Activated CD8-positive, alpha-beta memory T cell treated with anti-CD3 and anti-CD28 coated beads, Interleukin-2, amount 50 U/mL, for 48 hours (primary cell): ENCODE measurements around the gene CLCA4.
"Not testable (repeated sequence)": the region's sequence is repeated elsewhere in the genome, so short reads cannot be mapped to it uniquely, and the experiment has no call there.

Source experiments
- DNase-seq: peaks from one replicate; pipeline ENCODE4 v3.0.0-alpha.2; 2020

Gene CLCA4, protein sequence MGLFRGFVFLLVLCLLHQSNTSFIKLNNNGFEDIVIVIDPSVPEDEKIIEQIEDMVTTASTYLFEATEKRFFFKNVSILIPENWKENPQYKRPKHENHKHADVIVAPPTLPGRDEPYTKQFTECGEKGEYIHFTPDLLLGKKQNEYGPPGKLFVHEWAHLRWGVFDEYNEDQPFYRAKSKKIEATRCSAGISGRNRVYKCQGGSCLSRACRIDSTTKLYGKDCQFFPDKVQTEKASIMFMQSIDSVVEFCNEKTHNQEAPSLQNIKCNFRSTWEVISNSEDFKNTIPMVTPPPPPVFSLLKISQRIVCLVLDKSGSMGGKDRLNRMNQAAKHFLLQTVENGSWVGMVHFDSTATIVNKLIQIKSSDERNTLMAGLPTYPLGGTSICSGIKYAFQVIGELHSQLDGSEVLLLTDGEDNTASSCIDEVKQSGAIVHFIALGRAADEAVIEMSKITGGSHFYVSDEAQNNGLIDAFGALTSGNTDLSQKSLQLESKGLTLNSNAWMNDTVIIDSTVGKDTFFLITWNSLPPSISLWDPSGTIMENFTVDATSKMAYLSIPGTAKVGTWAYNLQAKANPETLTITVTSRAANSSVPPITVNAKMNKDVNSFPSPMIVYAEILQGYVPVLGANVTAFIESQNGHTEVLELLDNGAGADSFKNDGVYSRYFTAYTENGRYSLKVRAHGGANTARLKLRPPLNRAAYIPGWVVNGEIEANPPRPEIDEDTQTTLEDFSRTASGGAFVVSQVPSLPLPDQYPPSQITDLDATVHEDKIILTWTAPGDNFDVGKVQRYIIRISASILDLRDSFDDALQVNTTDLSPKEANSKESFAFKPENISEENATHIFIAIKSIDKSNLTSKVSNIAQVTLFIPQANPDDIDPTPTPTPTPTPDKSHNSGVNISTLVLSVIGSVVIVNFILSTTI

DNA sequence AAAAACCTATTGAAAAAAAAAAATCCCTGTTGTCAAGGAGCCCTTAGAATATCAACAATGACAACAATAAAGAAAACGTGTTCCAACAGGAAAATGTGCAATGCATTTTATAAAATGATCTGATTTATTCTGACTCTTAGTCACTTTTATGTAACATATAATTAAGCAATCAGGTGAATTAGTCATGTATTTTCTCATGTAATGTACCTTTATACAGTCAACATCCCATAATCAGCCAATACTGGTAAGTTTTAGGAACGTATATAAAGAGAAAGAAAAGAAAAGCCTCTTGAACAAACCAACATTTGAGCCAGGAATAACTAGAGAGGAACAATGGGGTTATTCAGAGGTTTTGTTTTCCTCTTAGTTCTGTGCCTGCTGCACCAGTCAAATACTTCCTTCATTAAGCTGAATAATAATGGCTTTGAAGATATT, at the start of gene CLCA4:
CLCA4 (plus strand) TSS at position 292 of the 435 bp plus-strand sequence; CDS start at position 334, 42 bp downstream.
- no peak for DNase-seq

DNA sequence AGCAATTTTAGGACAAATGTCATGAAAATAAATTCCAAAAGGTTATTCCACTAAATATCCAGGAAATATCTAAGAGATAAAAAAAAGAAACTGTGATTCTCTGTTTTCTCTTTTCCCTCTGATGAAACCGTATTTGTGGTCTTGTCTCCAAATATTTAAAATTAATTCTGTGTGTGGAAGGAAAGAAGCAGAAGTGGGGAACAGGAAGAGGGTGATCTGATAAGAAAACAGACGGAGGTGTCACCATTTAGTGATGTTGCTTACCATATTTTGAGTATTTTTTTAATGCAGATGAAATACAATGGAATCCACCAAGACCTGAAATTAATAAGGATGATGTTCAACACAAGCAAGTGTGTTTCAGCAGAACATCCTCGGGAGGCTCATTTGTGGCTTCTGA, 48.6 kb upstream of the CLCA4 start:
- no peak for DNase-seq

DNA sequence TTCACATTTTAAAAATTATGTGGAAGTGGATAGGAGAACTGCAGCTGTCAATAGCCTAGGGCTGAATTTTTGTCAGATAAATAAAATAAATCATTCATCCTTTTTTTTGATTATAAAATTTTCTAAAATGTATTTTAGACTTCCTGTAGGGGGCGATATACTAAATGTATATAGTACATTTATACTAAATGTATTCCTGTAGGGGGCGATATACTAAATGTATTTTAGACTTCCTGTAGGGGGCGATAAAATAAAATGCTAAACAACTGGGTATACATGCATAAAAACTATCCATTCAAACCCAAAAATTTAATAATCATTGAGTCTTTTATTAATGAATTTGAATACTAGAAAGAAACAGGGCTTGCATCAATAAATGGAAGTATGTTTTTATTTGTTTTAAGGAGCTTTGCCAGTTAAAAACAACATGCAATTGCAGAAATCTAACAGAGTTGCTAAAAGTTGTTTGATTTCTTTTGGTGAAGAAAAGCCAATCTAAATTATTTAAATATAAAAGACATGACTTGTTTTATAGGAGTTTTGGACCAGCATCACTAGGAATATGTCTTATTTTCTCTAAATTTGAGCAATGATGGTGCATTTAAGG, 46.8 kb upstream of the CLCA4 start:
- DNase-seq: no peak

DNA sequence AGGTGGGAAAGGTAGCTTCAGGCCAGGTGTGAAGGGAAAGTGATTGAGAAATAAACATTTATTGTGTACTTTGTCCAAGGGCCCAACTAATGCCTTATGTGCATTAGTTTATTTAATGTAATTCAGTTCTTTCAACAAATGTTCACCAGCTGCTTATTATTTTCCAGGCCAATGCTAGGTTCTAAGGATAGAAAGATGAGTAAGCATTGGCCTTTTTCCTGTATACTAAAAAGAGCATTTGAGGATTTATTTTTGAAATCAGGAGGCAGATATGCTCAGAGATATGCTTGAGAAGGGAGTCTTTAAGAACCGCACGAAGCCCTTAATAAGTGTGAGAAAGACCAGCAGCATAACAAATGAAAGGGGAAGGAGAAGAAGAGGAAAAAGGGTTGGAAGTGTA, 46.2 kb upstream of the CLCA4 start:
- no peak for DNase-seq

DNA sequence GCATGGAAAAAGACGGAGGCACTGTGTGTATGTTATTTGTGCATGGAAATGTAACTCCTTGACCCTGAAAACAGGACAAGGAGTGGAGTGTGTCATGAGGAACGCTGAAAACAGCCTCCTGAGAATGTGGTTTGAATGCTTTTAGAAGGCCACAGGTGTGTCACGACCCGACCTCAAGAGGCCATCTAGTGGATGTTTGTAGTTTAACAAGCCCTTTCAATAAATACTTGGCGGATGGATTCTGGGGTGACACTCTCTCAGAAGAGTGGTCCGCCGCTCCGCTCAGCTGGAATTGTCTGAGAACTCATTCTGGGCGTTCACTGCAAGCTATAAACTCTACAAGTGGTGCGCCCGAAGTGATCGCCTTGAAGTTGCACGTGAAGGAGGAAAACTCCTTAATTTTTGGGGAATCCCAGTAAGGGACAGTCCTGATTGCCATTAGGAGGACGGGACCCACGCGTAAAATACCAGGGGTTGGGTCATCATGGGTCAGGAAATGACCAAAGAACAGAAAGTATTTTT, 44.7 kb upstream of the CLCA4 start:
- not testable (repeated sequence) for DNase-seq

DNA sequence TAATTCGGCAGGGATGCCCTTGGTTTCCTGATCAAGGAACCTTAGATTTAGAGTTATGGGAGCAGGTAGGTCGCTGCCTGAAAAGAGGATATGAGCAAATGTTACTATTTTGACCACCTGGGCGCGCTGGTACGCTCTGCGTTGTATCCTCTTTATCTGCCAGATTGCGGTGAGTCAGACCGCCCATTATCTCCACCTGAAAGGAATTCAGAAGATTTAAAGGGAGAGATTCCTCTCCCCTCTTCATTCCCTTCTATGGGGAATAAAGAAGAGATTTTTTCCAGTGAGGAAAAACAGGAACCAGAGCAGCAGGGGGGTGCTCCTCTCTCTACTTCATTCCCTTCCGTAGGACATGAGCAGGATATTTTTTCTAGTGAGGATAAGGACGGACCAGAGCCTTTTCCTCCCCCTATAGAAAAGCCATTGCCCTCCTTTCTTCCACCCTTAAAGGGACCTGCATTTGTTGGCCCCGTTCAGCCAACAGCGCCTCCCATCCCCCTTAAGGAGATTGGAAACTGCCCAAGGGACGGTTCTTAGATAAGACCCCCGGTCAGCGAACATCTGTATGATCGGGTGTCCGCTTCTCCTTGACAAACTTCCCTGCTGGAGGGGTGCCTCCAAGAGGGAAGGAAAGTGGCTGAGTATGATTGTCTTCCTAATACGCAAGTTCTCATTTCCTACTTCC, 44.0 kb upstream of the CLCA4 start:
- no peak for DNase-seq

DNA sequence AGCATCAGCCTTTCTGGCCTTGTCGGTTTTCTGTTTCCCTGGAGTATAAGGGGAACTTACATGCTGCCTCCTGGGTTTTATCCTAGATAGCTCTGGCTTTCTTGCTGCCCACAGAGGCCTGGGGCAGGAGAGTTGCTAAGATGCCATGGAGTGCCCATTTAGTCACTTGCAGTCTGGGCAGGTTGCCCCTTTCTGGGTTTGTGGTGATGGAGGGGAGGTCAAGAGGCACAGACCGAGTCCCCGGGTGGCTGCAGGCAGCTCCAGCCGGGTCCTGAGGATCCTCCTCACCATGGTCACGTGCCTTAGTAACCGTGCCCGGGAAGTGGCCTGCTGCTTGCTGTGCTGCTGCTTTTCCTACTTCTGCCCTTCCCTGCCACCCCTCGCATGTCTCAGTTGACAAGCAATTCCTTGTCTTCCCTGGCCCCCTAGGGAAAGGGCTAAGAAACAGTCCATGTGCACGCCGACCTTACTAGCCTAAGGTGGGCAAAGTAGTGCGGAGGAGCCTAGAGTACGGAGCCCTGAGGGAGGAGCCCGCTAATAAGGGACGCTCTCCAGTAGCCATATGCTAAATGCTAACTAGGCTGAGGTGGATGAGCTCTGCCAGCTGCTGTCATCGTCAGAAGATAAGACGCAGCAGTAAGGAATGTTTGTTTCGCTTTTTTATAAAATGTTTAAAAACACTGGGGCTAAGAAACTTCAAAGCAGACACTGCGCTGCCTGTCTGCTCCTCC, 43.3 kb upstream of the CLCA4 start:
- DNase-seq: no peak

DNA sequence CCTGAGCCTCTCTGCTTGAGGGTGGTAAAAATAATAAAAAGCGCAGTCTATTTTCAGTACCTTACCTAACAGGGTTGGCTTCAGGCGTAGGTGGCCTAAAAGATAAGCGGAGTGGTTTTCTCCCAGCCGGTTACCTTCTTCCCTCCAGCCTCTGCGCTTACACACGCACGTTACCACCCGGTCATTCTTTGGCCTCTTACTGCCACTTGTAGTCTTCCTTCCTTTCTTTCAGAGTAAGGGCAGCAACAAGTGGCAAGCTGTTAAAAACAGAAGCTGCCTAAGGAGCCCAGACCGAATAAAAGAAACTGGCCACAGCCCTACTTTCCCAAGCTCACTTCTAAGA, 42.8 kb upstream of the CLCA4 start:
- no peak for DNase-seq

DNA sequence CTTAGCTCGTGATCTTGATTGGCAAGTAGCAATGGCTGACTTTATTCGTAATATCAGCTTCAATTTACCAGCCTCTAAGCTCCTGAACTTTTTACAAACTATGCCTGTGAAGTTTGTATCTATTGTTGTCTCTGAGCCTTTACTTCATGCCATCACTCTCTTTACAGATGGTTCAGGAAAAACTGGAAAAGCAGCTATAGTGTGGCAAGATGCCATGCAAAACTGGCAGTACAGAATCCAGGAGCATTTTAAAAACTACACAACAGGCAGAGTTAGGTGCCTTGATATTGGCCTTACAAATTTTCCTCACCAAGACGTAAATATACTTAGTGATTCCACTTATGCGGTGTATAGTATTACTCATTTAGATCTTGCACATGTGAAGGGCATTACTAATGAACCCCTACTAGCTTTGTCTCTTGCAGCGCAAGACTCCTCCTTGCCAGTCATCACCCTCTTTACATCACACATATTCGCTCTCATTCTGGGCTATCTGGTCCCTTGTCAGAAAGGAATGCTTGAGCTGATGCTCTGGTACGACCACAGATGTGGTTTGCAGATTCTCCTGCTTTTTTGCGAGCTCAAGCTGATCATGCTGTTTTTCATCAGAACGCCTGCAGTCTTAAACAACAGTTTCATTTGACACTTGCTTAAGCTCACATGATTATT, 41.8 kb upstream of the CLCA4 start:
- no peak for DNase-seq

DNA sequence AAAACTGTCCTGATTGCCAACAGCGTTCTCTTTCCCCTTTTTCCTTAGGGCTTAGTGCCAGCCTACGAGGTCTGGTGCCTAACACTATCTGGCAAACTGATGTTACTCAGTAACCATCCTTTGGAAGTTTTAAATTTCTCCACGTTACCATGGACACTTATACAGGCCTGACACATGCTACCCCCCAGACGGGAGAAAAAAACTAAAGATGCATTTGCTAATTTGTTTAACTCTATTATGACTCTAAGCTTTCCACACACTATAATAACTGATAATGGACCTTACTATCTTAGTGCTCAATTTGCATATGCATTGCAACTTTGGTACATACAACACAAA, 41.3 kb upstream of the CLCA4 start:
- DNase-seq: no peak

DNA sequence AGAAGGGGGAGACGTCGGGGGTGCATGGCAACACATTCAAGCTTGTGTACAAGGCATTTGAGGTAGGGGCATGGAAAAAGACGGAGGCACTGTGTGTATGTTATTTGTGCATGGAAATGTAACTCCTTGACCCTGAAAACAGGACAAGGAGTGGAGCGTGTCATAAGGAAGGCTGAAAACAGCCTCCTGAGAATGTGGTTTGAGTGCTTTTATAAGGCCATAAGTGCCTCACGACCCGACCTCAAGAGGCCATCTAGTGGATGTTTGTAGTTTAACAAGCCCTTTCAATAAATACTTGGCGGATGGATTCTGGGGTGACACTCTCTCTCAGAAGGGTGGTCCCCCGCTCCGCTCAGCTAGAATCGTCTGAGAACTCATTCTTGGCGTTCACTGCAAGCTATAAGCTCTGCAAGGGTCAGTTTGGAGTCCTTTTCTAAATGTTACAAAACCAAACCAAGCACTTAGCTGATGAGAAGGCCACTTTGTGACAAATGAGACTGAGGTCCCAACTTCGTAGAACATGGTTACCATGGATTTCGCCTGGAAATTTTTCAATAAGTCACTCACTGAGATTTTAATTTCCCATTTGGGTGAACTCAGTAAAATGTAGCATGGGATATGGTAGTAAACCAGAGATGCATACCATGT, 38.8 kb upstream of the CLCA4 start:
- no peak for DNase-seq

DNA sequence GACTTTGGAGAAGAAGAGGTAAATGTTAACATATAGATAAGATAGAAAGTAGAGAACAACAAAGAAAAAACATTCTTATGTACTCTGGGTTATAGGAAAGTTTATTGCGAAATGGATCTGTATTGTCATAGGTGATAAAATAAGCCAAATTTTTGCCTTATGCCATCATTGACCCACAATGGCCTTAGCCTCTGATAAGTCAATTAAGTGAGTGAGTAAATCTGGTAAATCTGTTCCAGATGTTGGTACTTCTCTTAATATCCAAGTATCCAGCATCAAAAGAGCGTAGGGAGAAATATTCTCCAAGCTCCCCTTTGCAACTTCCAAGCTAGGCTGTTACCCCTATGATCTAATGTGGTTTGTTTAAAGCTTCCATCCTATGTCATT, 38.3 kb upstream of the CLCA4 start:
- no peak for DNase-seq

DNA sequence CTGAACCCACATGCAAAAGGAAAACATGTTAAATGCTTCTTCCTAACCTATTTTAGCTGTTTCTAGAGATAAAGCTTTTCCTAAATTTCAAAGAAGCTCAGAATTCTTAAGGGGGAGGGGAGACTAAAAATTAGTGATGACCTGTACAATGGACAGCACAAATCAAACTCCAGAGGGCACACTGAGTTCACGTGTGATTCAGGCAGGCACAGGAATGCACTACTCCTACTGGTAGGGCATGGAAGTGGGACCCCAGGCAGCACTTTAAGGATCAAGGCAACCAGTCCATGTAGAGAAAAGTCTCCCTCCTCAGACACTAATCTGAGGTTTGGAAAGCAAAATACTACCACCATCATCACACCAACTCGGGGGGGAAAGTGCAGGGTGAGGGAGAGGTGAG, 31.3 kb upstream of the CLCA4 start:
- no peak for DNase-seq

DNA sequence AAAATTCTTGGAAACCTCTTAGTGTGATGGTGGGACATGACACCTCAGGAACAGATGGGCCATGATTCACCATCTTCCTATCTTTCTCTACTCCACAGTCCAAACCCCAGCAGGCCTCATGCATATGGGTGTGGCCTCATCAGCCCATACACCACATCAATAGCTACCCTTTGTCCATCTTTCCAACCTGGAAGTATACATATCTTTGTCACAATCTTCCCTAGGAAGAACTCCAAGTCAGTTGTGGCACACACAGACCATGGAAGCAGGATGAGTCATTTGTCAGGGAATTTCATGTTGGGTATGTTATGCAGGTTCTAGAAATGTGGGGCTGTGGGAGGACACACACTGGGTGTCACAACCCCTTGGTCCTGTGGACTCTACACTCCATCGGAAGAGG, 30.5 kb upstream of the CLCA4 start:
- DNase-seq: no peak

DNA sequence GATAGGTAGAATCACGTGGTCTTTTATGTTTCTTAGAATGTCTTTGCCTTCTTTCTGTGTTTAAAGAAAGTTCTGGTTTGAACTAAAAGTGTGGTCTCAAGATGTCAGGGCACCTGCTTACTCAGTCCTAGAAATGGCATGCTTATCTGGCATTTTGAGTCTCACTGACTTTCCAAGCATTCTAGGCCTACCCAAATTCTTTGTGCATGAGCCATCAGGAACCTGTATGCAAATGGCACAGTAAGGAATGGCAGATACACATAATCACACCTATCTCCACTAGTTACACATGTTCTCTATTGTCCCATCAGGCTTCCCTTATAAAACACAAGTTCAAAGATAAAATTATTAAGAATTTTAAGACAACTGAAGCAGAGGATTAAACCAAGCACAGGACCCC, 29.5 kb upstream of the CLCA4 start:
- no peak for DNase-seq

DNA sequence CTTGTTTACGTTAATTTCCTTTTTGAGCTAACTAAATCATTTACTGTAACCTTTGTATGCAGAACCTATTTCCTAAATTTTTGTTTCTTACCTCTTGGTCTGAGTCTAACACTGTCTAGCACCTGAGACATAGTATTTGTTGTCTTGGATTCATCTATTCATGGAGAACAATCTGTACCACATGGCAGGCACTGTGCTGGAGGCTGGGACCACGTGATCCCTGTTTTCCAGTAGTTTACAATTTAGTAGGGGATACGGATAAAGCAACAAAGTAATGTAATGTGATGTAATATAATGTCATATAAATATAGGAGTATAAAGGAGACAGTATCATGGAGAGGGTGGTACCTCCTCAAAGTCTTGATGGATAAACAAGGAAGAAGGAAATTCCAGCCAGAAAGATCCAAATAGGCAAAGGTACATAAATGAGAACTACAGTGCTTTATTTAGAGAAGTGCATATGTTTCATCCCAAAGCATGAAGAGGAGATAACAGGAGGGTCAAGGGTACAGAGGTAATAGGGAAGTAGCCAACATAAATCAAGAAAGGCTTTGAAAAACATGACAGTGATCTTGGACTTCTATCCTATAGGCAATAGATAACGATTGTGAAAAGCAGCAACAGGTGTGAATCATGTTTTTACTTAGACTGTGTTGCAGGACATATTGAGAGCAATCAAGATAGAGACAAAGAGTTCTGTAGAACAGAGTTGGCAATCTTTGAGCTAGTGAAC, 25.9 kb upstream of the CLCA4 start:
- DNase-seq: no peak

DNA sequence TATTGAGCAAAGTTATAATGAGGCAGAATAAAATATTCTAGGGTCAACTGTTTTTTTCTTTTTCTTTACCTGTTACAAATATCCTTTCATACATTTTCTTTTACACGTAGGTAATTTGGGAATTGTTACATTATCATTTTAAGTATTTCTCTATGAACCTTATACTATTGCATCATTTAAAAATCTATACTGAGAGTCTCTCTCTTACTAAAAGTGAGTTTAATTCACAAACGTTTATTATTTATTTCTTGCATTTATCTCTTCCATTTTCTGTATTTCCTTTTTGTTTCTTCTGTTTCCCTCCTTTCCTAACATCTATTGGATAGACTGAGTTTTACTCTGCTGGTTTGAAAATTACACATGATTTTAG, 25.4 kb upstream of the CLCA4 start:
- no peak for DNase-seq

DNA sequence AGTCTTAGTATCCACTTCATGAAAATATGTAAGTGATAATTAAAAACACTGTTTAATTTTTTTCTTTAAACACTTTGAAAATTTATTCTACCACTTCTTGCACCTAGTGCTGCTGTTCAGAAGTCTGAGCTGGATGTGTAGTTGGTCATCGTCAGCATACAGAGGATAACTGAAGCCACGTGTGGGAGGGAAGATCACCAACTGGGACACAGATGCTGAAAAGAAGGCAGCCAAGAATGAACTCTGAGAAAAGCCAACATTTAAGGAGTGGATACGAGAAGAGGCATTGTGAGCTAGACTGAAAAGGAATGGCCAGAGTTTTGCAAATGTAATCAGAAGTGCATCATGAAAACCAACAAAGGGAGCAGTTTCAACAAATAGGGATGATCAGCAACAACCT, 24.6 kb upstream of the CLCA4 start:
- DNase-seq: no peak

DNA sequence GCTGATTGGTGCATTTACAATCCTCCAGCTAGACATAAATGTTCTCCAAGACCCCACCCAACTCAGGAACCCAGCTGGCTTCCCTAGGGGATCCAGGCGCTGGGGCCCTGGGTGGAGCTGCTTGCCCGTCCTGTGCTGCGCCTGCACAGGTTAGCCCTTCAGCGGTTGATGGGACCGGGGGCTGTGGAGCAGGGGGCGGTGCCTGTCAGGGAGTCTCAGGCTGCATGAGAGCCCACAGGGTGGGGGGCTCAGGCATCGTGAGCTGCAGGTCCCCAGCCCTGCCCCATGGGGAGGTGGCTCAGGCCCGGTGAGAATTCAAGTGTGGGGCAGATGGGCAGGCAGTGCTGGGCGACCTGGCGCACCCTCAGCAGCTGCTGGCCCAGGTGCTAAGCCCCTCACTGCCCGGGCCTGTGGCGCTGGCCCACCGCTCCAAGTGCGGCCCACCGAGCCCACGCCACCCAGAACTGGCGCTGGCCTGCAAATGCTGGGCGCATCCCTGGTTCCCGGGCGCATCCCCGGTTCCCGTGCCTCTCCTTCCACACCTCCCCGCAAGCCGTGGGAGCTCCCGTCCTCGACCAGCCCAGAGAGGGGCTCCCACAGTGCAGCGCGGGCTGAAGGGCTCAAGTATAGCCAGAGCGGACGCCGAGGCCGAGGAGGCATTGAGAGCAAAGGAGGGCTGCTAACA, 23.1 kb upstream of the CLCA4 start:
- no peak for DNase-seq

DNA sequence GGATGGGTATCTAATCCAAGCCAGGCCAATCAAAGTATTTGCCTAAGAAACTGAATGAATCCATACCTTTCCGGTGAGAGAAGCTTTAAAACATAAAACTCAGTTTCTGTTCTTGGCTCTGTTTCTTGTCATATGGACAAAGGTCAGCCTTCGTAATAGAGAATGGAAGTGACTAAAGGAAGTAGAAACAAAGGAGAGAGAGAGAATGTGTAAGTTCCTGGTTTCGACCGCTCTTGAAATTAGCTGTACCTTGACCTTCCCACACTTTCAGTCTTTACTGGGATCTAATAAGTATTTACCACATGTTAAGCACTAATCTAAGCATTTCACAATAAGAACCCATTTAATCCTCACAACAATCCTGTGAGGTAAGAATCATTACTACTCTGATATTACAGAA, 19.6 kb upstream of the CLCA4 start:
- DNase-seq: no peak
